CD4-positive, alpha-beta T cell treated with Interleukin-21 for 1 hour (primary cell): ENCODE results near the gene TEAD1.

ENCODE experiments used
- DNase-seq: peaks from one replicate; pipeline ENCODE4 v3.0.0-alpha.2; 2020

Gene TEAD1

GRCh38 chr11:12673924-12674570, at the start of gene TEAD1:
TEAD1 (plus strand) TSS chr11:12674421.
- peak; percentile 80 for DNase-seq

GRCh38 chr11:12624595-12624994, 49.6 kb upstream of the TEAD1 start:
- DNase-seq = no peak

GRCh38 chr11:12625438-12626071, 48.7 kb upstream of the TEAD1 start:
- DNase-seq = no peak

DNA sequence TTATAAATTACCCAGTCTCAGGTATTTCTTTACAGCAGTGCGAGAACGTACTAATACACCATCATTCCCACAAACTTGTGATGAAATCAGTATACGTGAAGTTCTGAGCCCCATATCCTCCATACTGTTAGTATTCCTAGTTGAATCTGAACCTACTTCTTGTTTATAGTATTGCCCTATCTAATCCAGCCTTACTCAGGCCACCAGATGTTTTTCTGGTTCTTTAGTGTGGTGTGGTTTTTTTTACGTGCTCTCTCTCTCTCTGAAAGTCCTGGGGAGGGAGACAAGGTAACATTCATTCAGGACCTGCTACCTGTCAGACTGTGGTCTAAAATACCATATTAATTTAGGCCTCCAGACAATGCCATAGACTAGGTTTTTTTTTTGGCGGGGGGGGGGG, 47.6 kb upstream of the TEAD1 start:
- no peak for DNase-seq

DNA sequence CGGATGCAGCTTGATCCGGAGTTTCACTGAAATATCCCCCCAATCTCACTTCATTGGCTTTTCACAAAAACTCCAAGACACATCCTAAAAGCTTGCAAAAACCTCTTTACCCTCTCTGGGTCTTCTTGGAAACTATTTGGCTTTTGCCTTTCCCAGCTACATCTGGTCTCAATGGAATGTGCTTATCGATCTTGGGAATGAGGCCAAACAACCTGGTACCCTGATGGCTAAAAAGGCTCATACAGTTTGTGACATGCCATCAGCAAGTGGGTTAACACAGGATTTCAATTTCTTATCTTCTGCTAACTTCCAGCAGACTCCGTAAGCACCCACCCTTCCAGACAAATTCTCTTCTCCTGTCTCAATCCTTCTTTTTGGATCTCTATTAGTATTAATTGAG, 45.9 kb upstream of the TEAD1 start:
- no peak for DNase-seq

DNA sequence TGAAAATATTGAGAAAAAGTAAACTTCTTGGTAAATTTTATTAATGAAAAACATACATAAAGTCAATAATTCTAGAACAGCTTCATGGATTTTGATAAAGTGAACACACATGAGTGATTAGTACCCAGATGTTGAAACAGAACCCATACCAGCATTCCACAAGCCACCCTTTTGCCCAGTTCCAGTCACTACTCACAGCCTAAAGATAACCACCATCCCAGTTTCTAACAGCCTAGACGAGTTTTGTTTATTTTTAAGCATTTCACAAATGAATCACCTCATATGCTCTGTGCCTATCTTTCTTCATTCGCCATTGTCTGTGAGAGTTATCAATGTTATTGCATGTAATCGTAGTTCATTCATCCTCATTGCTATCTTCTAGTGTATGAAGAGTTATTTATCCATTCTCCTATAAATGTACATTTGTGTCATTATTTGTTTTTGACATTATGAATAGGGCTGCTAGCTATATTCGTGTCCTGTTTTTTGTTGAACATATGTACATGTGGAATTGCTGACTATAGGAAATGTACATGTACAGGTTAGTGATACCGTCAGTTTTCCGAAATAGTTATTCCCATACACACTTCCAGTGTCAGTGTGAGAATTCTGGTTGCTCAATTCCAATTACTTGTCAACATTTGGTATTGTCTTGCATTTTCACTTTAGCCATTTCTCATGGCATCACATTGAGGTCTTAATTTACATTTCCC, 44.5 kb upstream of the TEAD1 start:
- no peak for DNase-seq

DNA sequence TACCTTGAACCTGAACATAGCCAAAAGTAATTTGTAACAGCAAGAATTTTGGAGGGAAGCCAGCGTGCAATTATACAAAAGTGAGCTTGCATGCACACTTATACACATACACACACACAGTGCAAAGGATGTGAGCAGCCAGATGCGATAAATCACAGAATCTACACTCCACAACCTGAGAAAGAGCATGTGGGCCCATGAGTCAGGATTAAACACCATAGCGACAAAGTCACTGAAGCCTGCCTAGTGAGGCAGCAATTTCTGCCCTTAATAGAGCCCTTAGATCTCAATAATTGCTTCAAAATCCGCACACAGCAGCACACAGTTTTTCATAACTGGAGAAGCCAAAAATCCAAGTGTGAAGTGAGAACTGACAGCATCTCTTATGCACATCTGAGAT, 42.6 kb upstream of the TEAD1 start:
- DNase-seq = no peak

DNA sequence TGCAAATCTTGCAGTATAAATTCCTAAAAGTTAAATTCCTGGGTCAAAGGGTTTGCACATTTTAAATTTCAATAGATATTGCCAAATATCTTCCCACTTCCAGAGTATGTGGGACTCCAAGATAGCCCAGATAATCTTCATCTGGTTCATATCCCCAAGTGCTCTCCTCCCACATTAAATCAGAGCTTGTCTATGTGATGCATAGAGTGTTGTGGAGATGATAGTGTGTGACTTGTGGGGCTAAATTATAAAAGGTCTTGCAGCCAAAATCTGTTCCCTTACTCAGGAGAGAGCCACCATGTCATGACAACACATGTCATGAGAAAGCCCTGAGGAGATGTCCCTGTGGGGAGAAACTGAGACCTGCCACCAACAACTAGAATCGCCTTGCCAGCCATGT, 39.9 kb upstream of the TEAD1 start:
- no peak for DNase-seq

DNA sequence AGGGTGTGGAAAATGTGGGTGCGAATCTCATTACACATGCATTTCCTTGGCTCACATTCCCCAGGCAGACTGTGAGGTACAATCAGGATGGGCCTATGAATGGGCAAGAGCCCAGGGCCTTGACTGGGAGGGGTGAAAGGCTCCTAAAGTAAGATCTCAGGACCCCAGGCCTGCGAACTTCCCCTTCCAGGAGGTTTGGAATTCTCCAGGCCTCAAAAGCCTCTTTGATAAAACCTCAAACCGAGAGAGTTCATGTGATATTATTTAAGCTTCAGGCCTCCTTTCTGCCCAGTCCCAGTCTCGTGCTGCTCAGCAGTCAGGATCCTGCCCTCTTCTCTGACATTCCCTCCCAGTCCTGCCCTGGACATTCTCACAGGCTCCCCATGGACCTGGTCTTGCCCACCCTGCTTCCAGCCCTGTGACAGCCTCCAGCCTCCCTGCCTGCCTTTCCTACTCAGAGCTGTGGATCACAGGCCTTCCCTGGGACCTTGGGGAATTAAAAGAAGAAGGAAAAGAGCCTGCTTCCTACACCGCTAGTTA, 37.3 kb upstream of the TEAD1 start:
- DNase-seq = no peak

DNA sequence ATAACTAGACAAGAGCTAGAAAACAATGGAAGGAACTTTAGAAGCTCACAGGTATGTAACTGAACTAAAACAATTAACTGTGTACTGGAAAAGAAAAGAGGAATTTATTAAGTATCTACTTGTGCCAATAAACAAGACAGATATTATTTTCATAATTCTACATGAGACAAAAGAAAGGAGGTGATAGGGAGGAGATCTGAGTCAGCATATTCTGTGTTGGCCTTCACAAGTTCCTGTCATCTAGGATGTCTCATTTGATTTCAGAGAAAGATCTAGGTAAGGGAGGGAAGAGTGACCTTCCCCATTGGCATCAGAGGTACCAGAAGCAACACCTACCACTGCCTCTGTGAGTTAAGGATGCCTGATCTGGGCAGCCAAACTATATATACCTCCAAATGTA, 34.8 kb upstream of the TEAD1 start:
- no peak for DNase-seq

GRCh38 chr11:12640355-12640754, 33.9 kb upstream of the TEAD1 start:
- DNase-seq = no peak

DNA sequence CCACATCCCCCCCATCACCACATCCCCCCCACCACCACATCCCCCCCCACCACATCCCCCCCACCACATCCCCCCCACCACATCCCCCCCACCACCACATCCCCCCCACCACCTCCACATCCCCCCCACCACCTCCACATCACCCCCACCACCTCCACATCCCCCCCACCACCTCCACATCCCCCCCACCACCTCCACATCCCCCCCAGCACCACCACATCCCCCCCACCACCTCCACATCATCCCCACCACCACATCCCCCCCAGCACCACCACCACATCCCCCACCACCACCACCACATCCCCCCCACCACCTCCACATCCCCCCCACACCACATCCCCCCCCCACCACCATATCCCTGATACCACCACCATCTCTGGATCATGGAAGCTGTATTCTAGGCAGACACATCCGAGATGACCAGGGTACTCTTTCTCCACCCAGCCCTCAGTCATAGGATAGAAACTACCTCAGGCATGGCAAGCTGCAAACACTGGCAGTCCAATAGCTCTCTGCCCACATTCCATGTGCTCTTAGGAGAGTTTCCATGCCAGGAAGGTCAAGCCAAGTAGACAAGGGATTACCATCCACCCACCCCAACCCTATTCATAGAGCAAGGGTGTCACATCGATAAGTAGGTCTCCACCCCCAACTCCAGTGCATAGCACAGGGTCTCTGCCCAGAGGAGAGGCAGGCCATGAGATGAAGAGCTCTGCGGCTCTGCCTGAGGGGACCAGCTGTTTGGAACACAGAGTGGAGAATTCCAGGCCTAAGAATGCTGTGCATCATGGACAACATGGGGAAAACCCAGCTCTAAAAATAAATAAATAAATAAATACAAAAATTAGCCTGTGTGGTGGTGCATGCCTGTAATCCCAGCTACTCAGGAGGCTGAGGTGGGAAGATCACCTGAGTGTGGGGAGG, 33.0 kb upstream of the TEAD1 start:
- no peak for DNase-seq

DNA sequence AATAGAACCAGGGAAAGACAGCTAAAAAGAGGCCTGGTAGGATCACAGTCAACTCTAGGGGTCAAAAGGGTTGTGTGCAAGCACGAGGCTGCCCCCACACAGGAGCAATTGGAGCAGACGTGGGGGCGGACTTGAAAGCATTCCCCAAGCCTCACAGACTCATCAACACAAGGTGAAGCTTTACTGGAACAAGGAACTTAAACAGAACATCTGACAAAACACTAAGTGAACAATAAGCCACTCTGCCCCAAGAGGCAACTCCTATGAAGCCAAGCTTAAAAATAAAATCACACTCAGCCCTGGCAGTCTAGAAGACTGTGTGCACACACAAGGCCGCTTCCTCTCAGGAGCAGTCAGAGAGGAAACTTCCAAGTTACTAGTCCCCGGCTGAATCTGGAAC, 32.2 kb upstream of the TEAD1 start:
- no peak for DNase-seq

GRCh38 chr11:12642806-12643428, 31.3 kb upstream of the TEAD1 start:
- DNase-seq = no peak

- DNase-seq = no peak
These were observed 27.7 kb upstream of the TEAD1 start for GRCh38 chr11:12646478-12646877.

GRCh38 chr11:12653729-12654128, 20.5 kb upstream of the TEAD1 start:
- DNase-seq = no peak

DNA sequence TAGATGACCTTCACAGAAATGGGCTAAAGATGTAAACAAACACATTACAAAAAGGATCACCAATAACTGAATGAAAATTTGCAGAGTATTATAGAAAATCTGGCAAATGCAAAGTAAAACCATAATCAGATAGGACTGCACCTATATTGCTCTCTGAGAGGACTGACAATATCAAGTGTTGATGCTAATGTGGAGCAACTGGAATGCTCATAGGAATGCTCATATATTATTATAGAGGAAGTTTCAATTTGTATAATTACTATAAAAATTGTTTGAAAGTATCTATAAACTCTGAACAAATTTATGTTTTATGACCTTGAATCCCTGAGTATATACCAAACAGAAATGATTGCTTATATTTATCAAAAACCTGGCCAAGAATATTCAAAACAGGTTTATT, 18.4 kb upstream of the TEAD1 start:
- DNase-seq = no peak

DNA sequence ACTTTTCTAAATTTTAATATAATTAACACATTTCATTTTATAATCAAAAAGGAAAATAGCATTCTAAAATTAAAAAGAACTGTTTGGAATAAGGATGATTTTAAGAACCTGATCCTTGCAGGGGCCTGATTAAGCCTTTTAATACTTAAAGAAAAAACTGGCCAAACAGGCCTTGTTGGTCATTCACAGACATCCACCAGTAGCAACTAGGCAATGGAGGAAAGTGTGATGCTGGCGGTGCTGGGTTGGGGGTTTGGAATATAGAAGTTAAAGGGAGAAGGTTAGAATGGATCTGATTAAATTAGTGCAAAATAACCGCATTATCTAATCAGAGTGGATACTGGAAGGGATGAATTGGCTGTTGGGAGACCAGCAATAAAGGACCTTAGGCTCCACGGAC, 16.9 kb upstream of the TEAD1 start:
- DNase-seq = no peak

DNA sequence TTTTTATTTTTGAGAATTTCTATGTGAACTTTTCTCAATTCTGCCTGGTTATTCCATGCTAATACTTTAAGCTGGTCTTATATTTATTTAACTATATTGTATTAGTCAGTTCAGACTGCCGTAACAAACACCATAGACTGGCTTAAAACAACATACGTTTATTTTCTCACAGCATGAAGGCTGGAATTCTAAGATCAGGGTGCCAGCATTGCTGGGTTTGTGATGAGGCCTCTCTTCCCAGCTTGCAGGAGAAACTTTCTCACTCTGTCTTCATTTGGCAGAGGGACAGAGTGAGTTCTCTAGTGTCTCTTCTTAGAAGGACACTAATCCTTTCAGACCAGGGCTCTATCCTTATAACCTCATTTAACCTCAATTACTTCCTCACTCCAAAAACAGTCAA, 16.2 kb upstream of the TEAD1 start:
- no peak for DNase-seq

GRCh38 chr11:12662101-12662689, 12.0 kb upstream of the TEAD1 start:
- DNase-seq = no peak

DNA sequence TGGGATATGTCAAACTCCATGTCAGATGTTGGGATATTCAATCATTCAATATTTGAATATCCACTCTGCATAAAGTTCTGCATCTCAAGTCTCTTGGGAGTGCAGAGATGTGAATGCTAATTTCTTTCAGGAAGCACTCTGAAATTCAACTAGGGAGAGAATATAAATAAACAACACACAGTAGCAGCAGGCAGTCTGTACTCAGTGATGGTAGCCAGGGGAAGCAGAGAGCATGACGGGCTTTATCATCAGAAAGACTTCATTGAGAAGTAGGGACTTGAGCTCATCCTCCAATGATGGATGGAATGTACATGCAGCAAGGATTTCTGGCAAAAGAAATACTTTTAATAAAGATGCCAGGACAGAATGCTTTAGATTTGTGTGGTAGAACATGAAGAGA, 9.8 kb upstream of the TEAD1 start:
- no peak for DNase-seq

DNA sequence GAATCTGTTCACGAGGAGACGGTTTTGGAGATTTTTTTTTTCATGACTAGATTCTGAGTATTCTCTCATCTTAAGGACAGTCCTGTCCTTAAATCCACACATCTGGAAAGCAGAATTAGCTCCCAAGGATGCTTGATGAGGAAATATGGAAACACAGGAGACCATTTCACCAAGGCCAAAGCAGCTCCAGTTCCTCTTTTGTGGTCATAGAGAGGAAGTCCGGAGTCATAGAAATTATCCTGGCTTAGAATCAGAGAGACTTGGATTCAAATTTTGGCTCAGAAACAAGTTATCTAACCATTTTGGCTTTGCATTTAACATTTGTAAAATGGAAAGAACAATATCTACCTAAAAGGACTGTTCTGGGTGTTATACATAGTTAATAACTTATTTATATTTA, 7.3 kb upstream of the TEAD1 start:
- no peak for DNase-seq
